ENCODE data around the gene DGKI. TPM values are rescaled to one million over a fixed set of nuclear protein-coding genes. Genes with fewer than 3 reads are reported as not detected.

The DGKI gene
- total RNA-seq, 2 donors from 2014 or later = 4.4 to 5.9 TPM

- Histone ChIP-seq H3K4me1 (no peaks in the 10 kb centered on the region), H3K9me3 (peaks cover 0 to 3% of the 10 kb centered on the region in 2 donors), H3K4me3 (no peak overlapping the region), H3K27me3 (no peaks in the 10 kb centered on the region), H3K36me3 (no peaks in the 10 kb centered on the region), H3K27ac (no peak overlapping the region)
- TF ChIP-seq CTCF (IDR thresholded peaks at IDR 0.05) = no peak
- no peak for DNase-seq (ENCODE audit: low spot score)
These were observed 45.3 kb downstream of the DGKI start for GRCh38 chr7:137801491-137801890.

- Histone ChIP-seq H3K9me3 (peaks cover 0 to 8% of the 10 kb centered on the region in 2 donors), H3K27me3 (no peaks in the 10 kb centered on the region), H3K4me3 (no peak overlapping the region), H3K27ac (no peak overlapping the region), H3K4me1 (no peaks in the 10 kb centered on the region), H3K36me3 (no peaks in the 10 kb centered on the region)
- TF ChIP-seq CTCF (IDR thresholded peaks at IDR 0.05) = no peak
- DNase-seq (ENCODE audit: low spot score) = no peak
These were observed 45.8 kb downstream of the DGKI start for GRCh38 chr7:137801003-137801402.

DNA sequence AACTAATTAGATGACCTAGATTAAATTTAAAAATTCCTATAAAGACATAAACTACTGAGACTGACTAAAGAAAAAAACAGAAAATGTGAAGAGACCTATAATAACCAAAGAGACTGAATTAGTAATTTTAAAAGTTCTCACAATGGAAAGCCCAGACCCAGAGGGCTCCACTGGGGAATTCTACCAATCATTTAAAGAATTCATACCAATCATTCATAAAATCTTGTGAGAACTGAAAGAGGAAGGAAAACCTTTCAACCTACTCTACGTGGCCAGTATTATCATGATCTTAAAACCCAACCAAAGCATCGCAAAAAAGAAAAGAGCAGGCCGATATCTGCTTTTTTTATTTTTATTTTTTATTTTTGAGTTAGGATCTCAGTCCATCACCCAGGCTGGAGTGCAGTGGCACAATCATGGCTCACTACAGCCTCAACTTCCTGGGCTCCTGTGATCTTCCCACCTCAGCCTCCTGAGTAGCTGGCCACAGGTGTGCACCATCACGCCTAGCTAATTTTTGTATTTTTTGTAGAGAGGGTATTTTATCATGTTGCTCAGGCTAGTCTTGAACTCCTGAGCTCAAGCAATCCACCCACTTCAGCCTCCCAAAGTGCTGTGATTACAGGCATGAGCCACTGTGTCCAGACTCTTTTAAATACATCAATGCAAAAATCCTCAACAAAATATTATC, 48.6 kb downstream of the DGKI start:
- Histone ChIP-seq H3K27me3 (no peaks in the 10 kb centered on the region), H3K4me1 (no peaks in the 10 kb centered on the region), H3K27ac (no peak overlapping the region), H3K36me3 (no peaks in the 10 kb centered on the region), H3K9me3 (peaks cover 0 to 11% of the 10 kb centered on the region in 2 donors), H3K4me3 (no peak overlapping the region)
- no peak for DNase-seq (ENCODE audit: low spot score)
- no peak for TF ChIP-seq CTCF (IDR thresholded peaks at IDR 0.05)

DNA sequence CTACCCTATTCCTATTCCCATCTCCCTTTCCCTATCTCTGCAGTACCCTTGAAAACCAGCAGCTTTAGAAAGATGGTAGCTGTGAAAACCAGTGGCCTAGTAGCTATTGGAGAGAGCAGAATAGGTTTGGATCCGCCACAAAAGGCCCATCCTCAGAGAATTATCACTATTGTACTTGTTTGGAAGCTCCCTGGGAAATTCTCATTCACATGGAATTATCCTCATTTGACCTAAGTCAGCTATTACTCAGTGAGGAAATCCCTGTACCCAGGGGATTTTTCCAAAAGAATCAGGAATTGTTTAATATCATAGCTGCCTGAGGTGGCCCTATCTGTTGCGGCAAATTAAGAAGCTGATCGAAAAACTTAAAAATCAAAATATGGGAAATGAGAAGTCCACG, 51.6 kb downstream of the DGKI start:
- no peak for TF ChIP-seq CTCF (IDR thresholded peaks at IDR 0.05)
- Histone ChIP-seq H3K9me3 (peaks cover 0 to 11% of the 10 kb centered on the region in 2 donors), H3K27ac (no peak overlapping the region), H3K36me3 (no peaks in the 10 kb centered on the region), H3K27me3 (no peaks in the 10 kb centered on the region), H3K4me1 (no peaks in the 10 kb centered on the region), H3K4me3 (no peak overlapping the region)
- DNase-seq (ENCODE audit: low spot score) = no peak

DNA sequence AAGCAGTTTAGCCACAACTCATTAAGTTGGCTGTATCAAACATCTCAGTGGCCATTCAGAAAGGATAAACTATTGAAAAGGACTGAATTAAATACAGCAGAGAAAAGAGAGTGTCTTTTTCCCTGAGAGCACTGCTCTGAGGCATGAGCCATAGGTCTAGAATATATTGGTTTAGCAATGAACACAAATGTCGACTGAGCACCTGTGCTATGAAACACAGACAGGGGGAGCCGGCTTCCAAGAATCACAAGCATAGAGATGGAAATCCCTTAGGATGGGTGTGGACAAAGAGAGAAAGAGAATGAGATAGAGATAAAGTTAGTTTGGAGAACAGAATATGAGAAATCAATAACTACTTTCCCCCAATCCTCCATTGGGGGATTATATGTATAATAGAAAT, 54.8 kb downstream of the DGKI start:
- TF ChIP-seq CTCF (IDR thresholded peaks at IDR 0.05) = no peak

DNA sequence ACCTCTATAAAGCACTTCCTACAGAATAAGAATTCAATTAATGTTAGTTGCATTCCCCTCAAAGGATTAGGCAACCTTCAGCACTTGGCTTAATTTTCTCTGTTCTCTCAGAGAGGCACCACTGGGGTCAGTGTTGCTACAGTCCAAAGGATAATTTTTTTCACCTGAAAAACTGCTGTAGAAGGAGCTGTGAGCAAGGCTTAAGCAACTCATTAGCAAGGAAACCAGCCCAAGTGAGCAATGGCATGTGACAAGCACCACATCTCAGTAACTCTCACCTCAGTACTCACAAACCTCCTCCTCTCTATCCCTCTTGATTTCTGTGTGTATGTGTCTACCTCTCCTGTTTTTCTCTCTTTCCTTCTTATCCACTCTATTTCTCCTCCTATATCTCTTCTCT, 55.9 kb downstream of the DGKI start:
- TF ChIP-seq CTCF (IDR thresholded peaks at IDR 0.05) = no peak
- H3K9me3 ChIP-seq = peaks cover 0 to 1% of the 10 kb centered on the region in 2 donors
- no peaks in the 10 kb centered on the region for H3K36me3 ChIP-seq
- DNase-seq (ENCODE audit: low spot score) = no peak
- no peaks in the 10 kb centered on the region for H3K4me1 ChIP-seq
- H3K27me3 ChIP-seq = no peaks in the 10 kb centered on the region
- H3K4me3 ChIP-seq = no peak overlapping the region
- no peak overlapping the region for H3K27ac ChIP-seq

More for the DNA sequence above, 54.8 kb downstream of the DGKI start:
- H3K27ac ChIP-seq = no peak overlapping the region
- DNase-seq (ENCODE audit: low spot score) = no peak
- no peaks in the 10 kb centered on the region for H3K36me3 ChIP-seq
- peaks cover 0 to 11% of the 10 kb centered on the region in 2 donors for H3K9me3 ChIP-seq
- H3K4me1 ChIP-seq = no peaks in the 10 kb centered on the region
- no peak overlapping the region for H3K4me3 ChIP-seq
- H3K27me3 ChIP-seq = no peaks in the 10 kb centered on the region
